WI38 (cell line): ENCODE measurements around the gene FAM185A.

Source experiments
- H3K4me3 ChIP-seq: 2 replicates; pipeline ENCODE4 v1.5.1; 2011; ENCODE audit warnings: low read depth, mild to moderate bottlenecking, control low read depth, low read length
- TF ChIP-seq, protein P1 (sequence below): IDR thresholded peaks from 2 replicates; pipeline ENCODE4 v1.5.1; 2012; ENCODE audit warnings: low read depth, mild to moderate bottlenecking, control low read depth, low read length

FAM185A gene

GRCh38 chr7:102813191-102814024, 64.6 kb downstream of the FAM185A start:
- TF ChIP-seq, protein P1, sequence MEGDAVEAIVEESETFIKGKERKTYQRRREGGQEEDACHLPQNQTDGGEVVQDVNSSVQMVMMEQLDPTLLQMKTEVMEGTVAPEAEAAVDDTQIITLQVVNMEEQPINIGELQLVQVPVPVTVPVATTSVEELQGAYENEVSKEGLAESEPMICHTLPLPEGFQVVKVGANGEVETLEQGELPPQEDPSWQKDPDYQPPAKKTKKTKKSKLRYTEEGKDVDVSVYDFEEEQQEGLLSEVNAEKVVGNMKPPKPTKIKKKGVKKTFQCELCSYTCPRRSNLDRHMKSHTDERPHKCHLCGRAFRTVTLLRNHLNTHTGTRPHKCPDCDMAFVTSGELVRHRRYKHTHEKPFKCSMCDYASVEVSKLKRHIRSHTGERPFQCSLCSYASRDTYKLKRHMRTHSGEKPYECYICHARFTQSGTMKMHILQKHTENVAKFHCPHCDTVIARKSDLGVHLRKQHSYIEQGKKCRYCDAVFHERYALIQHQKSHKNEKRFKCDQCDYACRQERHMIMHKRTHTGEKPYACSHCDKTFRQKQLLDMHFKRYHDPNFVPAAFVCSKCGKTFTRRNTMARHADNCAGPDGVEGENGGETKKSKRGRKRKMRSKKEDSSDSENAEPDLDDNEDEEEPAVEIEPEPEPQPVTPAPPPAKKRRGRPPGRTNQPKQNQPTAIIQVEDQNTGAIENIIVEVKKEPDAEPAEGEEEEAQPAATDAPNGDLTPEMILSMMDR: no peak
- no peak overlapping the region for H3K4me3 ChIP-seq

DNA sequence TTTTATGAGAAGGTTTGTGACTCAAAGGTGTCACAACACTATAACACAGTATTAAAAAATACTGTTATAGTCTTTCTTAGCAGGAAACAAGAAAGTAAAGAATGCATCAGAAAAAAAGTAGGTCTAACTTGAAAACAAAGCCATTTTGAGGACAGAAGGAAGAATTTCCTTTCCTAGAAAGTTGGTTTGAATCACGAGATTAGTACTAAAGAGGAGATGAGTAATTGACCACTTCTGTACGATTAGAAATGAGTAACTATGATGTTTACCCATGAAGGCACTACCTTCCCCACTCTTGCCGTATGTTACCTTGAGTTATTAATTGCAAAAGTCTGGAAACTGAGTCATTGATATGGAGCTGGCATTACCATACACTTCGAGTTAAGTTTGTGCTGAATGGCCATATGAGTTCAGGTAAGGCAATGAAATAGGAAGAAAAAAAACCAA, 65.2 kb downstream of the FAM185A start:
- TF ChIP-seq, protein P1: no peak
- H3K4me3 ChIP-seq: no peak overlapping the region

- no peak overlapping the region for H3K4me3 ChIP-seq
- TF ChIP-seq, protein P1: no peak
Measured at GRCh38 chr7:102817616-102818573, 69.1 kb downstream of the FAM185A start.

DNA sequence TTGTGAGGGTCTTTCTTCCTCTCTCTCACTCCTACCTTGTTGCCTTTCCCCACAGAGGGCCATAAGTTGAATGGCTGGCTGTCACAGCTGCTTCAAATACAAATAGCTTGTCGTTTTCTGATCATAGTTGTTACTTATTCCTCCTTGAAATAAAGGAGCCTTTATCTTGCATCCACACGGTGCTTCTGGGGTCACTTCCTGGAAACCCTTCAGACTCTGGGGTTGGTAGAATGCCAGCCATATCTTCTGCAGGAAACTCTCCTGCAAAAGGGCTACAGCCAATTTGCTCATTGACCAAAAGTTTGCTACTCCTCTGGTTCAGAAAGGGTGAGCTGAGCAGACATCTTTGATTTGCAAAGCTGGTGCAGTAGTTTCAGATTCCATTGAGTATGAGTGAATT, 70.4 kb downstream of the FAM185A start:
- TF ChIP-seq, protein P1: no peak
- H3K4me3 ChIP-seq: no peak overlapping the region

DNA sequence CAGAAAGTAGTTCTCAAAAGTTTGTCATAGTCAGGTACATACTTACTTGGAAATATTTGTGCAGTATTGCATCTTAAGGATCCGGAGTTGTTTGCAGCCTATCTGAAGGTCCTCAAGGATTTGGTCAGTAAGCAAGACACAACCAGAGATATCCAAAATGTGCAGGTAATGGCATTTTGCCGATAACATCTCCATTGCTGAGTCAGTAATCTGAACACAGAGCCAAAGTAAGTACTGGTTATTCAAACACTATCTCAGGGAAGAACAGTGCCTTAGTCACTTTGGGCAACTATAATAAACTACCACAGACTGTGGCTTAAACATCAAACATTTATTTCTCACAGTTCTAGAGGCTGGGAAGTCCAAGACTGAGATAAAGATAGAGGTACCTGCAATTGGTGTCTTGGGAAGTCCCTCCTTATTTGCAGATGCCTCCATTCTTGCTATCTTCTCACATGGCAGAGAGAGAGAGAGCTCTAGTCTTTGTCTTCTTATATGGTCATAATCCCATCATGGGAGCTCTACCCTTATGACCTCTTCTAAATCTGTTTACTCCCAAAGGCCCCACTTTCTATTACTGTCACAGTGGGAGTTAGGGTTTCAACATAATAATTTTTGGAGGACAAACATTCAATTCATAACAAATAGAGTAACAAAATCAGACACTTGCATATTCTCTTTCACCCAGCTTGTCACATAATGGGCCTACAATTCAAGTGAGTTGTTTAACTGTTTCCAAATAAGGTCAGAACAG, 73.4 kb downstream of the FAM185A start:
- TF ChIP-seq, protein P1: no peak
- H3K4me3 ChIP-seq: no peak overlapping the region

DNA sequence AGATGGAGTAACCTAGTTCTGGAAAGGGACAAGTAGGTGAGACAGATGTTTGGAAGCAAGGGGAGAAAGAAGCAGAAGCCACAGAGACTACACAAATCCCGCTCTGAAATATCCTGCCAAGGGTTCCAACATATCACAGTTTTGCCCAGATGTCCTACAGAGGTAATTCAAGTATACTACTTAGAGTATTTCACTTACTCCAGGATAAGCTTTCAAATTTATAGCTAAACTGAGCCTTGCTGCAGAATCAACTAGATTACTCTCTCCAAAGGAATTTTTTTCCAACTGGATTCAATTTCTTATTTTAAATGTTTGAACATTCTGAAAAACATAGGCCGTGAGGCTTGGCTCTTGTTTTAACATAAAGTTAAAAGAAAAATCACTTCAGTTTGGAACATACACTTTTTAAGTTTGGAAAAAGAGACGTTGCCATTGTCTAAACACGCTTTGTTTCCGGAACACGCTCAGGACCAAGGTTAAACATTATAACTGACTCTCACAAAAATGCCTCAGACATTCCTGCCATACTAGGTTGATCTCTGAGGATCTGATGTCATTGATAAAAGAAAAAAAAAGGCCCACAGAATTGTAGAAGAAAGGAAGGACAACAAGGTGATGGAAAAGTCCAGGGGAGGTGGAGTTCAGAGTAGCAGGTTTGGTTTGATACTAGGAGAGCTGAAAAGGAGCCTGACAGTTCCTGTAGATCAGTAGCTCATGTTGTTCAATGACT, 74.8 kb downstream of the FAM185A start:
- no peak overlapping the region for H3K4me3 ChIP-seq
- TF ChIP-seq, protein P1: no peak
